Measurements from ENCODE around the gene ATRIP. TPM values are rescaled to one million over a fixed set of nuclear protein-coding genes. Genes with fewer than 3 reads are reported as not detected.

The ATRIP gene
- total RNA-seq, 2 donors from 2014 or later, result 11.7 to 16.1 TPM

DNA sequence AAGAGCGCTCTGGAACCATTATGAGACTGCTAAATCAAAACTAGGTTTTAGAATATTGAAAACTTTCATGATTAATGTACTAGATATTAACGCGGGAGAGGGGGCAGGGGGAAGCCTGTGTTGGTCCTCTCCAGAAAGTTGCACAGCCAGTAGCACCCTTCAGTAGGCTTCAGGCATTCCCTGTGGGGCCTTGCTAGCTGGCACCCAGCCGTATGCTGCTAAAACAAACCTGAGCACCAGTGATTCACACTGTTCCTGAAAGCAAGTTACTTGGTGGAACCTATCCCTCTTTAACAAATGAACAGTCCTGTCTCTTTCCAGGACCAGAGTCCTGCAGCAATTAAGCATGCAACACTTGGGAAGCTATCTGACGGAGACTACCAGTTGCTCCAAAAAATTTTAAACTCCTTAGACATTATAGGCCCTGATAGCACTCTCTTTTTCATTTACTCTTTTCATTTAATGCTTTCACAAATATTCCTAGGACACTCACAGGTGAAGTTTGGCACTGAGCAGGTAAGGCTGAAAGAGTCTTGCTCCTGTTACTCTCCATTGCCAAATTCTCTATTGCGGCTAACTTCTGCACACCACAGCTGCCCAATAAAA is 1.2 kb upstream of the ATRIP start:
- Mint-ChIP-seq H3K9me3 (no peaks in the 10 kb centered on the region), H3K36me3 (ENCODE audit: low read depth) (peaks cover 26% of the 10 kb centered on the region), H3K27ac (peak overlapping the region; percentile 88), H3K4me1 (peaks cover 22% of the 10 kb centered on the region), H3K4me3 (peak overlapping the region; percentile 77), H3K27me3 (ENCODE audit: insufficient read depth) (no peaks in the 10 kb centered on the region)
- 79 to 84% methylated on average over 4 to 6 of the region's 6 CpGs for WGBS, 2 experiments (ENCODE audit: insufficient coverage in 1 of 2, insufficient read length in 1 of 2)
- Histone ChIP-seq H3K4me1 (ENCODE audit: control insufficient read depth, insufficient read depth, low read length) (no peaks in the 10 kb centered on the region), H3K9me3 (ENCODE audit: control insufficient read depth, low read length) (no peaks in the 10 kb centered on the region), H3K36me3 (ENCODE audit: control insufficient read depth, insufficient read depth, low read length) (peaks cover 37% of the 10 kb centered on the region), H3K27ac (ENCODE audit: low read depth, low read length) (no peak overlapping the region), H3K9ac (ENCODE audit: extremely low read depth, low read length, poor library complexity, severe bottlenecking) (no peak overlapping the region), H3K4me3 (ENCODE audit: low read length) (peak overlapping the region; percentile 98), H3K27me3 (ENCODE audit: control insufficient read depth, insufficient read depth, low read length, poor library complexity, severe bottlenecking) (no peaks in the 10 kb centered on the region)
- TF ChIP-seq, protein P1, sequence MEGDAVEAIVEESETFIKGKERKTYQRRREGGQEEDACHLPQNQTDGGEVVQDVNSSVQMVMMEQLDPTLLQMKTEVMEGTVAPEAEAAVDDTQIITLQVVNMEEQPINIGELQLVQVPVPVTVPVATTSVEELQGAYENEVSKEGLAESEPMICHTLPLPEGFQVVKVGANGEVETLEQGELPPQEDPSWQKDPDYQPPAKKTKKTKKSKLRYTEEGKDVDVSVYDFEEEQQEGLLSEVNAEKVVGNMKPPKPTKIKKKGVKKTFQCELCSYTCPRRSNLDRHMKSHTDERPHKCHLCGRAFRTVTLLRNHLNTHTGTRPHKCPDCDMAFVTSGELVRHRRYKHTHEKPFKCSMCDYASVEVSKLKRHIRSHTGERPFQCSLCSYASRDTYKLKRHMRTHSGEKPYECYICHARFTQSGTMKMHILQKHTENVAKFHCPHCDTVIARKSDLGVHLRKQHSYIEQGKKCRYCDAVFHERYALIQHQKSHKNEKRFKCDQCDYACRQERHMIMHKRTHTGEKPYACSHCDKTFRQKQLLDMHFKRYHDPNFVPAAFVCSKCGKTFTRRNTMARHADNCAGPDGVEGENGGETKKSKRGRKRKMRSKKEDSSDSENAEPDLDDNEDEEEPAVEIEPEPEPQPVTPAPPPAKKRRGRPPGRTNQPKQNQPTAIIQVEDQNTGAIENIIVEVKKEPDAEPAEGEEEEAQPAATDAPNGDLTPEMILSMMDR (conservative IDR thresholded peaks at IDR 0.05), result no peak
- DNase-seq, result no peak

DNA sequence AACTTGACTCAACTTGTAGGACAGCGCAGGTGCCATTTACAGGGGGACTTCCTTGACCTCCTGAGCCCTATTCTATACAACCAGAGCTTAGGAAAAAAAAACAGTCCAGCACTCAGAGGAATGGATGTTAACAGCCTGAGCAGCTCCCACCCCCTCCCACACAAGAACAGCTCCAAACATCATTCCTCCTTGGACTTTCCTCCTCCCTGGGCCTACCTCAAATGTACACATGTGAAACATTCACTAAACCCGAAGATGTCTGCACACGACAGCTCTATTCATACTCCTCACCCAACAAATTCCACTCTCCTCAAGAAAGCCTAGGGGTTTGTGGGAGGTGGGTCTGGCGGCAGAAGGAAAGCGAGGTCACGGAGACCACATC is 503 bp upstream of the ATRIP start:
- H3K27ac ChIP-seq (ENCODE audit: low read depth, low read length), result no peak overlapping the region
- Mint-ChIP-seq H3K4me1 (peaks cover 22% of the 10 kb centered on the region), H3K4me3 (peak overlapping the region; percentile 77), H3K9me3 (no peaks in the 10 kb centered on the region), H3K27me3 (ENCODE audit: insufficient read depth) (no peaks in the 10 kb centered on the region), H3K36me3 (ENCODE audit: low read depth) (peaks cover 26% of the 10 kb centered on the region), H3K27ac (peak overlapping the region; percentile 88)
- no peak for DNase-seq
- H3K36me3 ChIP-seq (ENCODE audit: control insufficient read depth, insufficient read depth, low read length), result peaks cover 38% of the 10 kb centered on the region
- no peaks in the 10 kb centered on the region for H3K9me3 ChIP-seq (ENCODE audit: control insufficient read depth, low read length)
- H3K4me1 ChIP-seq (ENCODE audit: control insufficient read depth, insufficient read depth, low read length), result no peaks in the 10 kb centered on the region
- TF ChIP-seq, protein P1 (conservative IDR thresholded peaks at IDR 0.05), result no peak
- 0 to 17% methylated on average over 1 to 6 of the region's 6 CpGs for WGBS, 2 experiments (ENCODE audit: insufficient coverage in 1 of 2, insufficient read length in 1 of 2)
- H3K9ac ChIP-seq (ENCODE audit: extremely low read depth, low read length, poor library complexity, severe bottlenecking), result peak overlapping the region; percentile 67
- peak overlapping the region; percentile 98 for H3K4me3 ChIP-seq (ENCODE audit: low read length)
- H3K27me3 ChIP-seq (ENCODE audit: control insufficient read depth, insufficient read depth, low read length, poor library complexity, severe bottlenecking), result no peaks in the 10 kb centered on the region

DNA sequence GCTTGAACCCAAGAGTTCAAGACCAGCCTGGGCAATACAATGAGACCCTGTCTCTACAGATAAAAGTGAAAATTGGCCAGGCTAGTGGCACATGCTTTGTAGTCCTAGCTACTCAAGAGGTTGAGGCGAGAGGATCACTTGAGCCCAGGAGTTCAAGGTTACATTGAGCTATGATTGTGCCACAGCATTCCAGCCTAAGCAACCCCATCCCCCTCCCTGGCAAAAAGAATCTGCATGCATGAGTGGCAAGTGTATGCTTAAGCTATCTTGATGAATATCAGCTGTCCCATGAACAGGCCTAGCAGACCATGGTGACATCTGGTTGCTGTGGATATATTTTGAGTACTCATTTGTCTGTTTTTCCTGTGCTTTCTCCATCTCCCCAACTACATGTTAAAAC is 4.7 kb downstream of the ATRIP start:
- Mint-ChIP-seq H3K4me1 (peaks cover 9% of the 10 kb centered on the region), H3K9me3 (no peaks in the 10 kb centered on the region), H3K4me3 (no peak overlapping the region), H3K27ac (no peak overlapping the region), H3K27me3 (ENCODE audit: insufficient read depth) (no peaks in the 10 kb centered on the region), H3K36me3 (ENCODE audit: low read depth) (peaks cover 39% of the 10 kb centered on the region)
- Histone ChIP-seq H3K4me3 (ENCODE audit: low read length) (no peak overlapping the region), H3K27me3 (ENCODE audit: control insufficient read depth, insufficient read depth, low read length, poor library complexity, severe bottlenecking) (no peaks in the 10 kb centered on the region), H3K9me3 (ENCODE audit: control insufficient read depth, low read length) (no peaks in the 10 kb centered on the region), H3K27ac (ENCODE audit: low read depth, low read length) (no peak overlapping the region), H3K4me1 (ENCODE audit: control insufficient read depth, insufficient read depth, low read length) (no peaks in the 10 kb centered on the region), H3K36me3 (ENCODE audit: control insufficient read depth, insufficient read depth, low read length) (peaks cover 50% of the 10 kb centered on the region), H3K9ac (ENCODE audit: extremely low read depth, low read length, poor library complexity, severe bottlenecking) (no peak overlapping the region)
- TF ChIP-seq, protein P1 (conservative IDR thresholded peaks at IDR 0.05), result no peak
- no peak for DNase-seq
- WGBS, 2 experiments (ENCODE audit: insufficient coverage in 1 of 2, insufficient read length in 1 of 2), result 100% methylated on average over 1 of the region's 1 CpG
